ENCODE data around the gene PI4K2A.

The PI4K2A gene

DNA sequence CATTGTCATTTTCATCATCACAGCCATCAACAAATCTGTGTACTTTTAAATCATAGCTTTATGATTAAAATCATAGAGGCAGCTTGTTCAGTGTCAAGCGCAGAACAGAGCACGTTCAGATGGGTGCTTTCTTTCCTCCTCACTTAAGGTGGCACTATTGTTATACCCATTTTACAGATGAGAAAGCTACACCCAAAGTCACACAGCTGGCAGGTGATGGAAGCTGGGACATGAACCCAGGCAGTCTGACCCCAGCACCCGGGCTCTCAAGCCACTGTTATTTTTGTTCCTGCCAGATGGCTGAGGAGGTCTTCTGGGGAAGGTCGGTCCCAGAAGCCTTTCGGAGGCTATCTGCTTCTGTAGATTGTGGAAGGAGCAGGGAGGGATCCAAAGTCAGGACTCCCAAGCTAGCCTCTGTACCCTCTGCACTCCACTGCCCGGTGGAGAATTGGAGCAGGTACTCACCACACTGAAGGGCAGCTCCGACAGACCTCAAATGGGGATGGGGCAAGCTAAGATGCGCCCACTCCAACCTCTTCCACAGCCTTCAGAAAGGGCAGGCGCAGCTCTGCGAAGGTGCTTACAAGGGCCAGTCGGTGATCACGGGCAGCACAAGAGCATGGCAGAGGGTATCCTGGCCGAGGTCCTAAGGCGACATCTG lies 46.0 kb downstream of the PI4K2A start:
- peak; percentile 36 for ATAC-seq

DNA sequence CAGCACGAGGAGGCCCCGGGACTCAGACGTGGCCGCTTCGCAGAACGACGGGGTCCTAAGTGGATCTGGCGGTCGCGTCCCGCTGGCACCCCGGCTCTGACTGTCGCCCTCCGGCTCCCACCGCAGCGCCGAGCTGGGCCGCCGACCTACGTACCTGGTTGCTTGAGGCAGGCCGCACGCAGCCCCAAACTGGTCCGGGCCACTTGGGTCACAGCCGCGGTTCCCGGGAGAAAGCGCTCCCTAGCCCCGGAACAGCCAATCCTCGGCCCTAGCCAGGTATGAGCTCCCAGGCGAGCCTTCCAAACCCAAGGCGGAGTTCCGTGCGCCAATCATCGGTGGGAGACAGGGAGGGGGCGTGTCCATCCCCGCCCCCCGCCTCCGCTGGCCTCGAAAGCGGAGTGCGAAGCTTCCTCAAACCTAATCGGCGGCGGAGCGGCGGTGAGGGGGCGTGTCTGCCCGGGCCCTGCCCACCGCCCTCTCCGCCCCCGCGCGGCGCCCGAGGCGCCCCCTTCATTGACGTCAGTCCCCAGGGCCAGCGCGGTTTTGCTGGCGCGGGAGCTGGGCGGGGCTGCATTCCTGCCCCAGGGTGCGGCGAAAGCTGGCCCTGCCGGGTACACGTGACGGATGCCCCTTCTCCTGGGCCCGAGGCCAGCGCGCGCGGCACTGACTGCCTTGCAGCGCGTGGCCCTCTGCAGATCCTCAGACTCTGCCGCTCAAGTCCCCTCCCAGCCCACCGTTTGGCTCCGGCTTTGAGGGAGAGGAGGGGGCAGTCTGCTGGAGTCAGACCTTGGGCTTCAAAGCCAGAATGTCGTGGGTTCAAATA lies 46.7 kb downstream of the PI4K2A start, which contains the start of gene AVPI1:
Gene AVPI1, minus strand, starts transcription at position 280 of the 823 bp plus-strand sequence. CDS start 7,336 bp downstream, outside the sequence.
- ATAC-seq, result peak; percentile 91
- no peak for TF ChIP-seq PPARA (CRISPR knock-in tag; IDR thresholded peaks at IDR 0.05; ENCODE audit: borderline replicate concordance)
- no peak for TF ChIP-seq ZNF70 (CRISPR knock-in tag; IDR thresholded peaks at IDR 0.05)
- TF ChIP-seq ISL1 (CRISPR knock-in tag; IDR thresholded peaks at IDR 0.05), result no peak
- peak; percentile 70; the same call in 1 of the 2 replicates for TF ChIP-seq ZFP3 (CRISPR knock-in tag; IDR thresholded peaks at IDR 0.05)
- TF ChIP-seq, protein P1, sequence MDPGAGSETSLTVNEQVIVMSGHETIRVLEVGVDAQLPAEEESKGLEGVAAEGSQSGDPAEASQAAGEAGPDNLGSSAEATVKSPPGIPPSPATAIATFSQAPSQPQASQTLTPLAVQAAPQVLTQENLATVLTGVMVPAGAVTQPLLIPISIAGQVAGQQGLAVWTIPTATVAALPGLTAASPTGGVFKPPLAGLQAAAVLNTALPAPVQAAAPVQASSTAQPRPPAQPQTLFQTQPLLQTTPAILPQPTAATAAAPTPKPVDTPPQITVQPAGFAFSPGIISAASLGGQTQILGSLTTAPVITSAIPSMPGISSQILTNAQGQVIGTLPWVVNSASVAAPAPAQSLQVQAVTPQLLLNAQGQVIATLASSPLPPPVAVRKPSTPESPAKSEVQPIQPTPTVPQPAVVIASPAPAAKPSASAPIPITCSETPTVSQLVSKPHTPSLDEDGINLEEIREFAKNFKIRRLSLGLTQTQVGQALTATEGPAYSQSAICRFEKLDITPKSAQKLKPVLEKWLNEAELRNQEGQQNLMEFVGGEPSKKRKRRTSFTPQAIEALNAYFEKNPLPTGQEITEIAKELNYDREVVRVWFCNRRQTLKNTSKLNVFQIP (CRISPR knock-in tag; IDR thresholded peaks at IDR 0.05; ENCODE audit: borderline replicate concordance, low read depth), result no peak
- peak; percentile 90; the same call in 1 of the 2 replicates for TF ChIP-seq ARNTL (CRISPR knock-in tag; IDR thresholded peaks at IDR 0.05; ENCODE audit: borderline replicate concordance, low read depth)
- peak; percentile 86; the same call in 1 of the 2 replicates for TF ChIP-seq CSDC2 (CRISPR knock-in tag; IDR thresholded peaks at IDR 0.05)
- TF ChIP-seq, protein P2, sequence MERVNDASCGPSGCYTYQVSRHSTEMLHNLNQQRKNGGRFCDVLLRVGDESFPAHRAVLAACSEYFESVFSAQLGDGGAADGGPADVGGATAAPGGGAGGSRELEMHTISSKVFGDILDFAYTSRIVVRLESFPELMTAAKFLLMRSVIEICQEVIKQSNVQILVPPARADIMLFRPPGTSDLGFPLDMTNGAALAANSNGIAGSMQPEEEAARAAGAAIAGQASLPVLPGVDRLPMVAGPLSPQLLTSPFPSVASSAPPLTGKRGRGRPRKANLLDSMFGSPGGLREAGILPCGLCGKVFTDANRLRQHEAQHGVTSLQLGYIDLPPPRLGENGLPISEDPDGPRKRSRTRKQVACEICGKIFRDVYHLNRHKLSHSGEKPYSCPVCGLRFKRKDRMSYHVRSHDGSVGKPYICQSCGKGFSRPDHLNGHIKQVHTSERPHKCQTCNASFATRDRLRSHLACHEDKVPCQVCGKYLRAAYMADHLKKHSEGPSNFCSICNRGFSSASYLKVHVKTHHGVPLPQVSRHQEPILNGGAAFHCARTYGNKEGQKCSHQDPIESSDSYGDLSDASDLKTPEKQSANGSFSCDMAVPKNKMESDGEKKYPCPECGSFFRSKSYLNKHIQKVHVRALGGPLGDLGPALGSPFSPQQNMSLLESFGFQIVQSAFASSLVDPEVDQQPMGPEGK (CRISPR knock-in tag; IDR thresholded peaks at IDR 0.05; ENCODE audit: borderline replicate concordance), result peak; percentile 60; the same call in 1 of the 2 replicates

More for the DNA sequence above, 46.0 kb downstream of the PI4K2A start:
- no peak for TF ChIP-seq ZNF565 (CRISPR knock-in tag; conservative IDR thresholded peaks at IDR 0.05; ENCODE audit: low read depth)
- TF ChIP-seq, protein P1 (CRISPR knock-in tag; IDR thresholded peaks at IDR 0.05; ENCODE audit: borderline replicate concordance, low read depth), result no peak
- TF ChIP-seq PPARA (CRISPR knock-in tag; IDR thresholded peaks at IDR 0.05; ENCODE audit: borderline replicate concordance), result no peak

DNA sequence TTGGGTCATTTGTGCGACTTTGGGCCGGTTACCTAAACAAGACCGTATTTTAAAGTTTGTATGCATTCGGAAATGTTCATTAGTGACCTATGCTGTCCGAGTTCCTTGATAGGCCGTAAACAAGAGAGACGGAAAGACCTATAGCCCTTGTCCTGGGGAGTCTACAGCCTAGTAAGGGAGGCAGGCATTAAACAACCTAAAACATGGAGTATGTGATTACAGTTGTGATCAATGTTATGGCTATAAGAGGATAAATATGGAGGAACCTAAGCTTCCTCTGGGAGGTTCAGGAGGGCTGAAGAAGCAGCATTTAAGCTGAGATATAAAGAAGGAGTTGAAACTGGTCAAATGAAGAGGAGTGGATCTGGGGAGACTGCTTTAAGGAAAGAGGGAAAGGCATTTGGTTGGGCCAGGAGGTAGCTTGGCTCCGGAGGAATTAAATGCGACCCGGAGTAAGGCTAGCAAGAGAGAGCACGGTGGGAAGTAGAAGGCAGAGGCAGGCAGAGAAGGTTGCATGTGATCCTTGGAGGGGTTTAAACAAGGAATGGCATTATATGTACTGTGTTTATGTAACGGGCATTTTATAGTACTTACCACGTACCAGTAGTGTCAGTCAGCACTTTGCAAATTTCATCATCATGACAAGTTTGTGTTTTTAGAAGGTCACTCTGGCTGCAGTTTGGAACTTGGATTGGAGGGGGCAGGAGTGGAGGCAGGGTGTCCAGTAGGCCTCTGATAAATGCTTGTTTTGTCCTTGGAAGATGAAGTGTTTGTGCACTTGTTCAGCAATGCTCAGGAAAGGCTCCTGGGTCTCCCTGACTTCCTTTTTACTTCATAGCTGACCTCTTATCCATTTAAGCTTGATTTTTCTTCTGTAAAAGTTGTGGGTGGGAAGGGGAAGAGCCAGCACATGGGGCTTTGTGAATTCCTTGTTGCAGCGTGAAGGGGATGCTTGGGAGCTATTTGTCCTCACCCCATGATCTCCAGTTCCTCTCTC lies 47.6 kb downstream of the PI4K2A start:
- TF ChIP-seq ZNF8 (CRISPR knock-in tag; IDR thresholded peaks at IDR 0.05) (no peak), TOX (CRISPR knock-in tag; IDR thresholded peaks at IDR 0.05; ENCODE audit: borderline replicate concordance) (no peak), ZNF70 (CRISPR knock-in tag; IDR thresholded peaks at IDR 0.05) (no peak), OSR1 (CRISPR knock-in tag; IDR thresholded peaks at IDR 0.05) (no peak), GLIS3 (CRISPR knock-in tag; IDR thresholded peaks at IDR 0.05) (no peak), ESRRG (CRISPR knock-in tag; IDR thresholded peaks at IDR 0.05) (no peak), ZC3H10 (CRISPR knock-in tag; IDR thresholded peaks at IDR 0.05) (no peak), ZFP3 (CRISPR knock-in tag; IDR thresholded peaks at IDR 0.05) (no peak), ISL1 (CRISPR knock-in tag; IDR thresholded peaks at IDR 0.05) (no peak), RARB (CRISPR knock-in tag; IDR thresholded peaks at IDR 0.05) (no peak), CSDC2 (CRISPR knock-in tag; IDR thresholded peaks at IDR 0.05) (no peak)
- TF ChIP-seq, protein P3, sequence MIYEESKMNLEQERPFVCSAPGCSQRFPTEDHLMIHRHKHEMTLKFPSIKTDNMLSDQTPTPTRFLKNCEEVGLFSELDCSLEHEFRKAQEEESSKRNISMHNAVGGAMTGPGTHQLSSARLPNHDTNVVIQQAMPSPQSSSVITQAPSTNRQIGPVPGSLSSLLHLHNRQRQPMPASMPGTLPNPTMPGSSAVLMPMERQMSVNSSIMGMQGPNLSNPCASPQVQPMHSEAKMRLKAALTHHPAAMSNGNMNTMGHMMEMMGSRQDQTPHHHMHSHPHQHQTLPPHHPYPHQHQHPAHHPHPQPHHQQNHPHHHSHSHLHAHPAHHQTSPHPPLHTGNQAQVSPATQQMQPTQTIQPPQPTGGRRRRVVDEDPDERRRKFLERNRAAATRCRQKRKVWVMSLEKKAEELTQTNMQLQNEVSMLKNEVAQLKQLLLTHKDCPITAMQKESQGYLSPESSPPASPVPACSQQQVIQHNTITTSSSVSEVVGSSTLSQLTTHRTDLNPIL (CRISPR knock-in tag; IDR thresholded peaks at IDR 0.05; ENCODE audit: low read depth), result no peak
- no peak for ATAC-seq

DNA sequence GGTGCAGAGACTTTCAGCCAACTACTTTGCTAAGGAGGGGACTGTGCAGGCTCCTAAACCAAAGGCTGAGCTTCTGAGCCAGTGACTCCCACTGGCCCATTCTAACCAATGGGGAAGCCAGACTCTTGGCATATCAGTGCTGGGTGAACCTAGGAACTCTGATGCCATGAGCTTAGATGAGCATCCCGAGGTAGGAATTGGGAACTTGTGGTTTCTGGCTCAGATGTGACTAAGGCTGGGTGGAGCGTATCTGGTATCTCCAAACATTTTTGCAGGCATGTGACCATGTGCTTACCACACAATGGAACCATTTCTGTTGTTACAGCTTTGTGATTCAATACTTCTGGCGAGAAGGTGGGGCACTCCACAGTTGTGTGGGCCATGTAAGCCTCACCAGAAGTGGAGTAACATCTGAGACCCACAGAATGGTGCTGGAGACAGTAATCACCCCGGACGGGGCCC lies 49.1 kb downstream of the PI4K2A start:
- ATAC-seq, result no peak
- TF ChIP-seq GLIS3 (CRISPR knock-in tag; IDR thresholded peaks at IDR 0.05) (no peak), PPARA (CRISPR knock-in tag; IDR thresholded peaks at IDR 0.05; ENCODE audit: borderline replicate concordance) (no peak), ESRRG (CRISPR knock-in tag; IDR thresholded peaks at IDR 0.05) (no peak), ISL1 (CRISPR knock-in tag; IDR thresholded peaks at IDR 0.05) (no peak), OSR1 (CRISPR knock-in tag; IDR thresholded peaks at IDR 0.05) (no peak; the same call in 1 of the 2 replicates), CSDC2 (CRISPR knock-in tag; IDR thresholded peaks at IDR 0.05) (no peak), ZNF565 (CRISPR knock-in tag; conservative IDR thresholded peaks at IDR 0.05; ENCODE audit: low read depth) (no peak), ZNF70 (CRISPR knock-in tag; IDR thresholded peaks at IDR 0.05) (no peak)
- TF ChIP-seq, protein P3 (CRISPR knock-in tag; IDR thresholded peaks at IDR 0.05; ENCODE audit: low read depth), result no peak
- TF ChIP-seq, protein P4, sequence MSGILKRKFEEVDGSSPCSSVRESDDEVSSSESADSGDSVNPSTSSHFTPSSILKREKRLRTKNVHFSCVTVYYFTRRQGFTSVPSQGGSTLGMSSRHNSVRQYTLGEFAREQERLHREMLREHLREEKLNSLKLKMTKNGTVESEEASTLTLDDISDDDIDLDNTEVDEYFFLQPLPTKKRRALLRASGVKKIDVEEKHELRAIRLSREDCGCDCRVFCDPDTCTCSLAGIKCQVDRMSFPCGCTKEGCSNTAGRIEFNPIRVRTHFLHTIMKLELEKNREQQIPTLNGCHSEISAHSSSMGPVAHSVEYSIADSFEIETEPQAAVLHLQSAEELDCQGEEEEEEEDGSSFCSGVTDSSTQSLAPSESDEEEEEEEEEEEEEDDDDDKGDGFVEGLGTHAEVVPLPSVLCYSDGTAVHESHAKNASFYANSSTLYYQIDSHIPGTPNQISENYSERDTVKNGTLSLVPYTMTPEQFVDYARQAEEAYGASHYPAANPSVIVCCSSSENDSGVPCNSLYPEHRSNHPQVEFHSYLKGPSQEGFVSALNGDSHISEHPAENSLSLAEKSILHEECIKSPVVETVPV (CRISPR knock-in tag; IDR thresholded peaks at IDR 0.05), result no peak
- TF ChIP-seq, protein P2 (CRISPR knock-in tag; IDR thresholded peaks at IDR 0.05; ENCODE audit: borderline replicate concordance), result no peak
